Mammary epithelial cell (primary cell): ENCODE data around the gene SLC16A12.

Experiments
- CTCF ChIP-seq, 2 donors: IDR thresholded peaks in 1 of 2; conservative IDR thresholded peaks in 1 of 2; 2 replicates each; pipeline ENCODE4 v1.5.1; 2011 to 2012; ENCODE audit warnings: inconsistent platforms in 2 of 2, low read length in 2 of 2, mild to moderate bottlenecking in 2 of 2, control low read depth in 1 of 2, low read depth in 1 of 2; ENCODE audit not compliant: insufficient read depth in 1 of 2; ENCODE audit errors: extremely low read depth in 1 of 2
- EZH2 ChIP-seq: IDR thresholded peaks from 2 replicates; pipeline ENCODE4 v1.6.1; 2012; ENCODE audit warnings: low read length, inconsistent platforms, borderline replicate concordance

DNA sequence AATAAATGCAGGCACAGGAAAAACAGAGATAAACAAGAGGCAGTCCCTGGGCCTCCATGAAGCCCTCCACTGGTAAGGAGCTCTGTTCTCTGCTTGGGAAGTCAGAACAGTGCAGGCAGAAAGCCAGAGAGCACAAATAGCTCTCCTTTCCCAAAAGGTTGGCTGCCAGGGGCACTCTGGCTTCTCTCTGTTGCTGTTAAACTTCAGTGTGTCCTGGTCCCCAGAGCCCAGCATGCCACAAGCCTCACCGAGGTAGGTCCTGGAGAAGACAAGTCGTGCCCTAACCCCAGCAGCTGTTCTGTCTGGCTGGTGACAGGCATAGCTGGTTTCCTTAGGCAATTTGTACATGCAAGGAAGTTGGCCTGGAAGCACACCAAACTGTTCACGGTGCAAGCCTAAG lies 17.3 kb downstream of the SLC16A12 start:
- no peak for TF ChIP-seq CTCF (conservative IDR thresholded peaks at IDR 0.05 in 1 of 2, IDR thresholded peaks at IDR 0.05 in 1 of 2; ENCODE audit: extremely low read depth in 1 of 2, insufficient read depth in 1 of 2, low read depth in 1 of 2, low read length in 2 of 2)
- TF ChIP-seq EZH2: no peak
